ENCODE results near the gene RALGAPA1.

RALGAPA1 gene

GRCh38 chr14:35499180-35499579 is 309.9 kb downstream of the RALGAPA1 start:
- no peak for DNase-seq
- TF ChIP-seq, protein P1, sequence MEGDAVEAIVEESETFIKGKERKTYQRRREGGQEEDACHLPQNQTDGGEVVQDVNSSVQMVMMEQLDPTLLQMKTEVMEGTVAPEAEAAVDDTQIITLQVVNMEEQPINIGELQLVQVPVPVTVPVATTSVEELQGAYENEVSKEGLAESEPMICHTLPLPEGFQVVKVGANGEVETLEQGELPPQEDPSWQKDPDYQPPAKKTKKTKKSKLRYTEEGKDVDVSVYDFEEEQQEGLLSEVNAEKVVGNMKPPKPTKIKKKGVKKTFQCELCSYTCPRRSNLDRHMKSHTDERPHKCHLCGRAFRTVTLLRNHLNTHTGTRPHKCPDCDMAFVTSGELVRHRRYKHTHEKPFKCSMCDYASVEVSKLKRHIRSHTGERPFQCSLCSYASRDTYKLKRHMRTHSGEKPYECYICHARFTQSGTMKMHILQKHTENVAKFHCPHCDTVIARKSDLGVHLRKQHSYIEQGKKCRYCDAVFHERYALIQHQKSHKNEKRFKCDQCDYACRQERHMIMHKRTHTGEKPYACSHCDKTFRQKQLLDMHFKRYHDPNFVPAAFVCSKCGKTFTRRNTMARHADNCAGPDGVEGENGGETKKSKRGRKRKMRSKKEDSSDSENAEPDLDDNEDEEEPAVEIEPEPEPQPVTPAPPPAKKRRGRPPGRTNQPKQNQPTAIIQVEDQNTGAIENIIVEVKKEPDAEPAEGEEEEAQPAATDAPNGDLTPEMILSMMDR (IDR thresholded peaks at IDR 0.05; ENCODE audit: low read depth, low read length) = no peak
- no peaks in the 10 kb centered on the region for H3K27me3 ChIP-seq
- H3K9me3 ChIP-seq = peaks cover 12% of the 10 kb centered on the region
- no peak overlapping the region for H3K4me3 ChIP-seq (ENCODE audit: low read depth, low read length)
- peaks cover 2% of the 10 kb centered on the region; the same call in 1 of the 2 replicates for H3K4me1 ChIP-seq
- H3K36me3 ChIP-seq = peaks cover 36% of the 10 kb centered on the region

DNA sequence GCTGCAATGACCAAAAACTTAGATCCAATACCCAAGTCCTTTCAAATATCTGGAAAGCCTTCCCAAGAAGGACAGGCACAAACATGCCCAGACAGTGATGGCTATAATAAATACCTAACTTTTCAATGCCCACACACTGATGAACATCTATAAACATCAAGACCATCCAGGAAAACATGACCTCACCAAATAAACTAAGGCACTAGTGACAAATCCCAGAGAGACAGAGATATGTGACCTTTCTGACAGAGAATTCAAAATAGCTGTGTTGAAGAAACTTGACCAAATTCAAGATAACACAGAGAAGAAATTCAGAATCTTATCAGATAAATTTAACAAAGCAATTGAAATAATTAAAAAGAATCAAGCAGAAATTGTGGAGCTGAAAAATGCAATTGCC is 313.8 kb downstream of the RALGAPA1 start:
- no peak for DNase-seq
- TF ChIP-seq, protein P1 (IDR thresholded peaks at IDR 0.05; ENCODE audit: low read depth, low read length) = no peak
- Histone ChIP-seq H3K4me1 (no peaks in the 10 kb centered on the region), H3K27me3 (no peaks in the 10 kb centered on the region), H3K36me3 (peaks cover 55% of the 10 kb centered on the region), H3K4me3 (ENCODE audit: low read depth, low read length) (no peak overlapping the region), H3K9me3 (peaks cover 8% of the 10 kb centered on the region)

- Histone ChIP-seq H3K27me3 (no peaks in the 10 kb centered on the region), H3K36me3 (peaks cover 52% of the 10 kb centered on the region), H3K9me3 (peaks cover 4% of the 10 kb centered on the region; the same call in 1 of the 2 replicates), H3K4me3 (ENCODE audit: low read depth, low read length) (no peak overlapping the region), H3K4me1 (no peaks in the 10 kb centered on the region)
- DNase-seq = no peak
- TF ChIP-seq, protein P1 (IDR thresholded peaks at IDR 0.05; ENCODE audit: low read depth, low read length) = no peak
Measured at GRCh38 chr14:35492569-35493014, 316.5 kb downstream of the RALGAPA1 start.

All from BE2C (cell line).